ENCODE results near the gene MAB21L4. TPM values are rescaled to one million over a fixed set of nuclear protein-coding genes. Genes with fewer than 3 reads are reported as not detected.

The MAB21L4 gene
- total RNA-seq, 1 donor from 2014 or later = 0.53 TPM

DNA sequence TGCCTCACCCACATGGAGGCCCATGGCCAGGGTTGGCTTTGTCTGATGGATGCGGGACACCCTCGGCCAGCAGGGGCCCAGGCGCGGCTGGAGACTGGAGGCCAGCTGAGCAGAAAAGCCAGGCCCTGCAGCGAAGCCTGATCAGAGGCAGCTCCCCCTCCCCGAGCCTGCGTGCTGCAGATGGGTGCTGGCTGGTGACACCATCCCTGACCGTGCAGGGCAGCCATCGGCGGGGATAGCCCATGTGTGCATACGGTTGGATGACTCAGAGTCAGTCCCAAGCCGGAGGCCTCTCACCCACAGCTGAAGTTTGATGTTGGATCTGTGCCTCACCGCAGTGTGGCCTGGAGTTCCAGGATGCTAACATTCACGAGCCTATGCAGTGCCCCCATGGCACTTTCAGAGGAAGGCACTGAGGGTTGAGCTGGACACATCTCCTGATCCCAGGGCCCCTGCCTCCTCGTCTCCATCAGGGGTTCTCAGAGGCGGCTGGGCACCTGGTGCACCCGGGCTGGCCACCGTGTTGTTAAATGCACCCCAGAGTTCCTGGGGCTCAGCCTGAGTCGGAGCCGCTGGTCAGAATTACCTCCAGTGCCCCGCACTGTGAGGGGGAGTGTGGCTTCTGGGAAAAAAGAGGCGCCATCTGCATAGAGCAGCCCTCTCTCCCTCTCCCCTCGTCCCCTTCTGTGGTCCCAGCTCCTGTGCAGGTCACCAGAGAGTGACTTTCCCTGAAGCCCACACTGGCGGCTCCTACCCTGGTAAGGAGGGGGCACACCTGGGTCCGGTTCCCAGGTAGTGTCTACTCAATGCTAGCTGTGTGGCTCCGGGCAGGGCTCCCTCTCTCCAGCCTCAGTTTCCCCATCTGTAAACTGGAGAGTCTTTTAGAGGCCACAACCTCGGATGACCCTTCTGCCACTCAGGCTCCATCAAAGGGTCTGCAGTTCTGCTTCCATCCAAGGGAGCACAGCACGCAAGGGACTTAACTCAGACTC lies 56.5 kb downstream of the MAB21L4 start:
- no peak for FAIRE-seq
- Histone ChIP-seq H3K4me3 (ENCODE audit: low read depth, low read length) (no peak overlapping the region), H3K36me3 (ENCODE audit: control insufficient read depth, insufficient read depth, low read length) (no peaks in the 10 kb centered on the region), H3K27me3 (ENCODE audit: control insufficient read depth, insufficient read depth, low read length) (peaks cover 3% of the 10 kb centered on the region)
- TF ChIP-seq CTCF (IDR thresholded peaks at IDR 0.05; ENCODE audit: insufficient read depth, low read length, severe bottlenecking) = no peak
- DNase-seq (ENCODE audit: low read depth) = no peak

DNA sequence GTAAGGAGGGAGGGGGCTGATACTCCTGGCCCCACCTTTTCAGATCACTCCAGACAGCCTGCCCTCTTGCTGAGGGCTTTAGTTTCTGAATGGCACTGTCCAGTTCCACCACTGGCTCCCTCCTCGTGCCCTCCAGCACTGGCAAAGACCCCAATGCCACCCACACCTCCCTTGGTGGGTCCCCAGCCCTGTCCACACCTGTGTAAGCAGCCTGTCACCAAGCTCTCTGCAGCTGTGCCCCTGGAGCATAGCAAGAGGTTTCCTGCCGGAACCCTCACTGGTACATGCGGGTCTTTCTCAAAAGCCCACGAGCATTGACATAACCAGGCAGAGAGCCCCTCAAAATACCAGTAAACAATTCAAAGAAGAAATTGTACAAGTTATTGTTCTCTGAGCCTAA lies 58.3 kb downstream of the MAB21L4 start:
- Histone ChIP-seq H3K4me3 (ENCODE audit: low read depth, low read length) (no peak overlapping the region), H3K36me3 (ENCODE audit: control insufficient read depth, insufficient read depth, low read length) (no peaks in the 10 kb centered on the region), H3K27me3 (ENCODE audit: control insufficient read depth, insufficient read depth, low read length) (peaks cover 5% of the 10 kb centered on the region)
- DNase-seq (ENCODE audit: low read depth) = no peak
- no peak for FAIRE-seq
- TF ChIP-seq CTCF (IDR thresholded peaks at IDR 0.05; ENCODE audit: insufficient read depth, low read length, severe bottlenecking) = no peak

DNA sequence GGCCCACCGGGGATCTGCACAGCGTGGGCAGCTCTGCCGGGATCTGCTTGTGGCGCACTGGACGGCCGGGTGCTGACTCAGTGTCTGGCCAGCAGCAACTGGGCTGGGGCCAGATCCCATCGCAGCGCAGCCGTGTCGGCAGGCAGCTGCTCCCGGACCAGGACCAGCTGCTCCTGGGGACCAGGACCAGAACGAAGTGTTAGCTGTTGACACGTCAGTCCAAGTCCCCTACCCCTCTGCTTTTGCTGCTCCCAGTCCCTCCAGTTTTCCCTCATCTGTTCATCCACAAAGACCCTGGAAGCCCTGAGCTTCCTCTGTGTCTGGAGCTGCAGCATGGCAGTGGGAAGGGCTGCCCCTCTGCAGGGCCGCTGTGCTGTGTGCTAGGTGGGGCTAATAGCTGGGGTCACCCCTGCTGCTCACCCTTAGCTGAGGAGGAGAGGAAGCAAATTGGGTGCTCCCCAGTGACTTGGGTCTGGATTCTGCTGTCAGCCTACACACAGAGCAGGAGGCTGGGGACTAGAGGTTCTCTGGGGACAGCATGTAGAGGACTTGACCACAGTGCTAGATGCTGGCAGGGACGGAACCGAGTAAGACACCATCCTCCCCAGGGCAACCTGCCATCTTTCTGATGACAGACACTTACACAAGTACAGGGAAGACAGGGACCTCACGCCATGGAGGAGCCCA lies 59.0 kb downstream of the MAB21L4 start:
- no peak for DNase-seq (ENCODE audit: low read depth)
- Histone ChIP-seq H3K4me3 (ENCODE audit: low read depth, low read length) (no peak overlapping the region), H3K36me3 (ENCODE audit: control insufficient read depth, insufficient read depth, low read length) (no peaks in the 10 kb centered on the region), H3K27me3 (ENCODE audit: control insufficient read depth, insufficient read depth, low read length) (peaks cover 5% of the 10 kb centered on the region)
- no peak for TF ChIP-seq CTCF (IDR thresholded peaks at IDR 0.05; ENCODE audit: insufficient read depth, low read length, severe bottlenecking)
- FAIRE-seq = no peak

Other genes starting within 250 kb of the MAB21L4 start
- not detected in 2 replicates for gene AQP12B, start 213.3 kb downstream of the MAB21L4 start, total RNA-seq
- not detected in 2 replicates for gene AQP12A, start 204.3 kb downstream of the MAB21L4 start, total RNA-seq
- gene KIF1A, start 75.9 kb downstream of the MAB21L4 start, total RNA-seq = not detected in 2 replicates
- gene AGXT, start 27.3 kb downstream of the MAB21L4 start, total RNA-seq = not detected in 2 replicates
- 0.26 TPM in 1 of 2 replicates, not detected in the other for gene CROCC2, start 10.2 kb upstream of the MAB21L4 start, total RNA-seq
- 0.26 and 0.38 TPM in 2 replicates for gene SNED1, start 102.5 kb upstream of the MAB21L4 start, total RNA-seq
- 35.5 and 35.7 TPM in 2 replicates for gene MTERF4, start 206.1 kb upstream of the MAB21L4 start, total RNA-seq

All from bronchial epithelial cell (primary cell).